RWPE2 (cell line): ENCODE results near the gene TANGO2.
A peak's percentile ranks its signal among the peaks of the same experiment; 100 is the strongest.

ENCODE experiments used
- ATAC-seq: fragments of 200-7000 bp; cut with Tn5 transposase; 3 replicates; pipeline ENCODE4 v1.9.1; 2021; ENCODE audit warnings: low read depth
- DNase-seq: peaks from one replicate; pipeline ENCODE4 v3.0.0-alpha.2; 2020; ENCODE audit warnings: low spot score
- H3K27ac ChIP-seq: fragments of 450-650 bp; 2 replicates; pipeline ENCODE4 v1.5.1; 2017; ENCODE audit warnings: mild to moderate bottlenecking; ENCODE audit not compliant: poor library complexity, severe bottlenecking
- H3K27me3 ChIP-seq: fragments of 250-450 bp; sonication (Bioruptor Pico); 2 replicates; pipeline ENCODE4 v1.5.1; 2021; ENCODE audit warnings: mild to moderate bottlenecking, moderate library complexity; ENCODE audit not compliant: insufficient read depth, poor library complexity, severe bottlenecking
- H3K36me3 ChIP-seq: fragments of 250-450 bp; sonication (Bioruptor Pico); 2 replicates; pipeline ENCODE4 v1.5.1; 2020; ENCODE audit warnings: low read depth, mild to moderate bottlenecking, moderate library complexity
- H3K4me1 ChIP-seq: fragments of 250-450 bp; sonication (Bioruptor Pico); 2 replicates; pipeline ENCODE4 v1.5.1; 2021; ENCODE audit warnings: mild to moderate bottlenecking, moderate library complexity; ENCODE audit not compliant: insufficient read depth, poor library complexity, severe bottlenecking
- H3K4me3 ChIP-seq: fragments of 250-450 bp; sonication (Bioruptor Pico); 2 replicates; pipeline ENCODE4 v1.5.1; 2021; ENCODE audit warnings: mild to moderate bottlenecking, moderate library complexity; ENCODE audit not compliant: severe bottlenecking
- H3K9me3 ChIP-seq: fragments of 250-450 bp; sonication (Bioruptor Pico); 2 replicates; pipeline ENCODE4 v1.5.1; 2021; ENCODE audit warnings: mild to moderate bottlenecking, moderate library complexity; ENCODE audit not compliant: severe bottlenecking
- TF ChIP-seq, protein P1 (sequence below): fragments of 450-650 bp; IDR thresholded peaks from one replicate; pipeline ENCODE4 v1.5.1; 2017; ENCODE audit warnings: mild to moderate bottlenecking, moderate library complexity; ENCODE audit not compliant: poor library complexity, severe bottlenecking

TANGO2 gene

DNA sequence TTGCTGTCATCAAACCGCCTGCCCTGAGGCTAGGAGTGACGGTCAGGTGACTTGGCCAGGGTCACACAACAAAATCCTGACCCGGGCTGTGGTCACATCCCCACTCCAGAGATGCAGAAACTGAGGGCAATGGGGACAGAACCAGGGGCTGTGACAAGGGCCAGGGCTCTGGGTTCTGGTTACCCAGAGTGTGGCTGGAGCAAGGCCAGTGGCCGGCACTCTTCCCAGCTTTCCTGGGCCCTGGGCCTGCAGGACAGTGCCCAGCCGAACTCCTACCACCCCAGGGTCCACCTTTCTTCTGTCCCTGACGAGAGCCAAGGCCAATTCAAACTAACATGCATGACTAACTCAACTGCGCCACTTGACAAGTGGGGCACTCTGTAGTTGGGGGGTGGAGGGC, 40.1 kb upstream of the TANGO2 start:
- ATAC-seq: no peak
- Histone ChIP-seq H3K36me3 (peaks cover 7% of the 10 kb centered on the region; the same call in 1 of the 2 replicates), H3K27me3 (no peaks in the 10 kb centered on the region), H3K27ac (no peak overlapping the region), H3K4me1 (peaks cover 25% of the 10 kb centered on the region), H3K9me3 (peaks cover 2% of the 10 kb centered on the region), H3K4me3 (no peak overlapping the region)
- TF ChIP-seq, protein P1, sequence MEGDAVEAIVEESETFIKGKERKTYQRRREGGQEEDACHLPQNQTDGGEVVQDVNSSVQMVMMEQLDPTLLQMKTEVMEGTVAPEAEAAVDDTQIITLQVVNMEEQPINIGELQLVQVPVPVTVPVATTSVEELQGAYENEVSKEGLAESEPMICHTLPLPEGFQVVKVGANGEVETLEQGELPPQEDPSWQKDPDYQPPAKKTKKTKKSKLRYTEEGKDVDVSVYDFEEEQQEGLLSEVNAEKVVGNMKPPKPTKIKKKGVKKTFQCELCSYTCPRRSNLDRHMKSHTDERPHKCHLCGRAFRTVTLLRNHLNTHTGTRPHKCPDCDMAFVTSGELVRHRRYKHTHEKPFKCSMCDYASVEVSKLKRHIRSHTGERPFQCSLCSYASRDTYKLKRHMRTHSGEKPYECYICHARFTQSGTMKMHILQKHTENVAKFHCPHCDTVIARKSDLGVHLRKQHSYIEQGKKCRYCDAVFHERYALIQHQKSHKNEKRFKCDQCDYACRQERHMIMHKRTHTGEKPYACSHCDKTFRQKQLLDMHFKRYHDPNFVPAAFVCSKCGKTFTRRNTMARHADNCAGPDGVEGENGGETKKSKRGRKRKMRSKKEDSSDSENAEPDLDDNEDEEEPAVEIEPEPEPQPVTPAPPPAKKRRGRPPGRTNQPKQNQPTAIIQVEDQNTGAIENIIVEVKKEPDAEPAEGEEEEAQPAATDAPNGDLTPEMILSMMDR: no peak
- DNase-seq: no peak

DNA sequence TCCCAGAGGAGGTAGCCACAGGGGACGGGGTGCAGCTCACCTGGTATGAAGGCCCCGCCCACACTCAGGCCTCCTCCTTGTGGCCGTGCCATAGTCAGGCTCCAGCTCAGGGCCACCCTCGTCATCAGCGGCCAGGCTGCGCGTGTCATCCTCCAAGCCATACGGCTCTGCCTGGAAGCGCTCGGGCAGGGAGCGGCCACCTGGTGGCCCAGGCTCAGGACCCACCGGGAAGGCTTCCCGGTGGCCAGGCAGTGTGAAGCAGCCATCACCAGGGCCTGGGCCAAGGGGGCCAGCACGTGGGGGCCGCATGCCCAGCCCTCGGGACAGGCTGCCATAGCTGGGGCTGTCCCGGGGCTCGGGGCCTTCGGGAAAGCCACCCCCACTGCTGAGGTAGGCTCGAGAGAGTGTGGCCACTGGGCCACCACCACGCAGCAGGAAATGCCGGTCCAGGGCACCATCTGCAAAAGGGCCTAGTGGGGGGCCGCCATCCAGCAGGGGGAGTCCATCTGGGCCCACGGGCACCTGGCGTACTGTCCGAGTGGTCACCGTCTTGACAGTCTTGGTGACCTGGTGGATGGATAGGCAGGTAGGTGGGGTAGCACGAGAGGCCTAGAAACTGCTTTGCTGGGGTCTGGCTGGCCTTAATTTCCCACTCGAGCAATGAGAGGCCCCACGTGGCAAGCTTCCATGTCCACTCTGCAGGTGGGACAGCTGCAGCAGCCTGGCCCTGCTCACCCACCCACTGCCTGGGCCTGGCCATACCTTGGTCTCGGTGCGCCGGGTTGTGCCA, 39.5 kb upstream of the TANGO2 start:
- Histone ChIP-seq H3K4me1 (peaks cover 23% of the 10 kb centered on the region), H3K27ac (no peak overlapping the region), H3K9me3 (peaks cover 2% of the 10 kb centered on the region), H3K36me3 (peaks cover 7% of the 10 kb centered on the region; the same call in 1 of the 2 replicates), H3K27me3 (no peaks in the 10 kb centered on the region), H3K4me3 (no peak overlapping the region)
- ATAC-seq (no peak), DNase-seq (no peak)
- TF ChIP-seq, protein P1: no peak

DNA sequence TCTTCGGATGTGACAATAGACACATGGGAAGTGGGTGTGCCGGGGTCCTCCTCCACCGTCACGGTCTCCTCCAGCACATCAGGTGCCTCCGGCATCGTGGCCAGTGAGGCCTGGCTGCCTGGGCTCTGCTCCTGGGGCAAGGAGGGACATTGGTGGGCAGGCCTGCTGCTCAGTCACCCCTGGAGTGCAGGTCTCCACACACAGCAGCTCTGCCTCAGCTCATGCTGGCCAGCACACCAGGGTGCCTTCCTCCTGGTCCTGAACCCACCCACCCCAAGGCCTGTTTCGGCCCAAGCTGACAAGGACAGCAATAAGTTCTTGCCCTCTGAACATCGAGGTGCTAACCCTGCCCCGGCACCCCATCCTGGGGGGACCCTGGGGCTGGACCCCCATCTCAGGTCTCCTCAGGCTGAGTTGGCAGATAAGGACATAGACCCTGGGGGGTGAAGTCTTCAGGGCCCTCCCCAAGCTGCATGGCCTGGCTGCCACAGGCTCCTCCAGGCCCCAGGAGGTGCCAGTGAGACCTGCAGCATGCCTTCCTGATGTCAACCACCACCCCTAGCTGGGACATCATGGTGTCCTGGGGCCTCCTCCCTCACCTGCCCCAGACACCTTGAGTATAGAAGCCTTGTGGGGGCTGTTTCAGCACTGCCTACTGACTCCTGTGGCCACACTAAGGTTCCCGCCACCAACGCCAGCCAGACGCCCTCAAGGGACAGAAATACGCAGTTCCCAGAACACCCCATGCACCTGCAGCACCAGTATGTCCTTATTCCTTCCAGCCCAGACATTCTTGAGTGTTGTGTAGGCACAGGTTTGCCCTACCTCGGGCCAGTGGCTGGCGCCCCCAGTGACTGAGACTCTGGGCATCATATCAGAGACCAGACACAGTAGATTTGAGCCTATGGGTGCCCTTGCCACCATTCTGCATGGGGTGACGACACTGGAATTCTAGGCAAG, 38.7 kb upstream of the TANGO2 start:
- H3K27ac ChIP-seq: peak overlapping the region; percentile 39
- H3K4me1 ChIP-seq: peaks cover 23% of the 10 kb centered on the region
- no peaks in the 10 kb centered on the region for H3K27me3 ChIP-seq
- TF ChIP-seq, protein P1: no peak
- H3K9me3 ChIP-seq: peaks cover 2% of the 10 kb centered on the region
- no peak for DNase-seq
- H3K4me3 ChIP-seq: no peak overlapping the region
- ATAC-seq: no peak
- H3K36me3 ChIP-seq: peaks cover 7% of the 10 kb centered on the region; the same call in 1 of the 2 replicates

DNA sequence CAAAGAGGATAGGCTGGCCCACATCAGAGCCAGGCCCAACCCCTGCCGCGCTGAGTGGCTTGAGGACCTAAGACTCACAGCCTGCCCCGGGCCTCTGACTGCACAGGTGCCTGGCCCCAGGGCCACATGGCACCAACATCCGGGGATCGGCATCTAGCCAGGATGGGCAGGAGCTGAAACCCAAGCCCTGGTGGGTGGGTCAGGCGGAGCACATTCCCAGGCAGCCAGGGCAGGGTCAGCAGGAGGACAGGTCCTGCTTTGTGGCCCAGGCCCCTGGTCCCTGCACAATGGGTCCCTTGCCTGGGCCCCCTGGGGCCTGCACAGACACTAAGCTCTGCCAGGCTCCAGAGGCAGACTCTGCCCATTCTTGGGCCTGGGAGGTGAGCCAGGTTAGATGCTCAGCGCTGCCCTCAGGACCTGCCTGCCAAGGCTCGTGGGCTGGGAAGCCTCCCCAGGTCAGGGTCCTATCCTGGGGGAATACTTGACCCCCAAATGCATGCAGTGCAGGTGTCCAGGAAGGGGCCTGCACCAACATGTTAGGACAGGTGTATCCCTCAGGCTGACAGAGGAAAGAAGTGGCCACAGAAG, 37.8 kb upstream of the TANGO2 start:
- ATAC-seq: no peak
- peak overlapping the region; percentile 39 for H3K27ac ChIP-seq
- TF ChIP-seq, protein P1: no peak
- no peaks in the 10 kb centered on the region for H3K27me3 ChIP-seq
- H3K36me3 ChIP-seq: peaks cover 7% of the 10 kb centered on the region; the same call in 1 of the 2 replicates
- H3K4me3 ChIP-seq: no peak overlapping the region
- peaks cover 2% of the 10 kb centered on the region for H3K9me3 ChIP-seq
- no peak for DNase-seq
- peaks cover 23% of the 10 kb centered on the region for H3K4me1 ChIP-seq
